BLaER1 (cell line): ENCODE measurements around the gene EFCAB12.
"Not testable (repeated sequence)": the region's sequence is repeated elsewhere in the genome, so short reads cannot be mapped to it uniquely, and the experiment has no call there.

Experiments used
- H3K27ac ChIP-seq: shearing (Covaris generic); formaldehyde crosslinking; 2 replicates; pipeline ENCODE4 v1.8.1; 2022
- H3K27me3 ChIP-seq: shearing (Covaris generic); formaldehyde crosslinking; 2 replicates; pipeline ENCODE4 v1.8.1; 2022
- H3K36me3 ChIP-seq: shearing (Covaris generic); formaldehyde crosslinking; 2 replicates; pipeline ENCODE4 v1.8.1; 2022
- H3K4me1 ChIP-seq: shearing (Covaris generic); formaldehyde crosslinking; 2 replicates; pipeline ENCODE4 v1.8.1; 2022
- H3K4me2 ChIP-seq: shearing (Covaris generic); formaldehyde crosslinking; 2 replicates; pipeline ENCODE4 v1.8.1; 2022
- H3K4me3 ChIP-seq: shearing (Covaris generic); formaldehyde crosslinking; 2 replicates; pipeline ENCODE4 v1.8.1; 2022
- H3K9ac ChIP-seq: shearing (Covaris generic); formaldehyde crosslinking; 2 replicates; pipeline ENCODE4 v1.8.1; 2022
- H3K9me3 ChIP-seq: shearing (Covaris generic); formaldehyde crosslinking; 2 replicates; pipeline ENCODE4 v1.8.1; 2022
- H4K20me1 ChIP-seq: shearing (Covaris generic); formaldehyde crosslinking; 2 replicates; pipeline ENCODE4 v1.8.1; 2022
- Cebpa-rat ChIP-seq: shearing (Covaris generic); IDR thresholded peaks from 2 replicates; pipeline ENCODE4 v1.8.1; 2022

EFCAB12 gene

DNA sequence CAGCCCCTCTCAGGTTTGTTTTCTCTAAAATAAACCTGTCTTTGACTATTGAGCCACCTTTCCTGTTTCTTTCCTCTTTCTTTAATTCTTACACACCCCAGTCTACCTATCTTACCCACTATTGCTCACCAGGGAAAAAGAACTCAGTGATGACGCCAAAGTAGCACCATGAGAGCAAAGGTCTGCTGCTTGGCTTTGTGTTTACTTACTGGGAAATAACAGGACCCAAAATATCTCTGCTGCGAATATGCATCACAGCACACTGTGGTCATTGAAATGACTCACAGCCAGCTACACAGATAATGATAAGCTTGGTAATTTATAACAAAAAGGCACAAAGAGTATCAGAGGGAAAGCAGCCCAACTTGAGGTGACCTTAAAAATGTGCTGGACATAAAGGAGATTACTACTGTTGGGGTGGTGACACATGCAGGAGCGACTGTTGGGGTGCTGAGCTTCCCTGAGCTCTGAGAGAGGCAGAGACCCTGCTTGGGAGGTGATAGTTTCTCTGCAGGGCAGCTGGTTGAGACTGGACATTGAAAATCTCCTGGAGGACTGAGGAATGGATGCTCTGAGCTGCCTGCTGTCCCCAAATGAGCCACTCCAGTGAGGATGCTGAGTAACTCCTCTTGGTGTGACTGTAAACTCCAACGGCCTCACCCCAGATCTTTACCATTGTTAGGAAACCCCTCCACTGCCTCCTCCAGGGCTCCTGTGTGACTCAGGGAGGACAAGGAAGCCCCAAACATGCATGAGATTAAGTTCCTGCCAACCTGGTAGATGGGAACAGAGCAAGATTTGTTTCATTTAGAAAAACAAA lies 14.5 kb downstream of the EFCAB12 start:
- Histone ChIP-seq H3K27me3 (0 out of 2 replicates have a peak, but pooled peaks cover 4% of the 10 kb centered on the region), H3K9ac (no peak overlapping the region)

GRCh38 chr3:129413238-129413637 lies 15.2 kb downstream of the EFCAB12 start:
- not testable (repeated sequence) for H3K9ac ChIP-seq

More for the DNA sequence above, 14.5 kb downstream of the EFCAB12 start:
- no peak for TF ChIP-seq Cebpa-rat
- Histone ChIP-seq H4K20me1 (no peaks in the 10 kb centered on the region), H3K4me1 (peaks cover 14% of the 10 kb centered on the region; the same call in 1 of the 2 replicates), H3K9me3 (no peaks in the 10 kb centered on the region), H3K4me3 (no peak overlapping the region), H3K4me2 (peak overlapping the region; percentile 21), H3K27ac (no peak overlapping the region), H3K36me3 (no peaks in the 10 kb centered on the region)

DNA sequence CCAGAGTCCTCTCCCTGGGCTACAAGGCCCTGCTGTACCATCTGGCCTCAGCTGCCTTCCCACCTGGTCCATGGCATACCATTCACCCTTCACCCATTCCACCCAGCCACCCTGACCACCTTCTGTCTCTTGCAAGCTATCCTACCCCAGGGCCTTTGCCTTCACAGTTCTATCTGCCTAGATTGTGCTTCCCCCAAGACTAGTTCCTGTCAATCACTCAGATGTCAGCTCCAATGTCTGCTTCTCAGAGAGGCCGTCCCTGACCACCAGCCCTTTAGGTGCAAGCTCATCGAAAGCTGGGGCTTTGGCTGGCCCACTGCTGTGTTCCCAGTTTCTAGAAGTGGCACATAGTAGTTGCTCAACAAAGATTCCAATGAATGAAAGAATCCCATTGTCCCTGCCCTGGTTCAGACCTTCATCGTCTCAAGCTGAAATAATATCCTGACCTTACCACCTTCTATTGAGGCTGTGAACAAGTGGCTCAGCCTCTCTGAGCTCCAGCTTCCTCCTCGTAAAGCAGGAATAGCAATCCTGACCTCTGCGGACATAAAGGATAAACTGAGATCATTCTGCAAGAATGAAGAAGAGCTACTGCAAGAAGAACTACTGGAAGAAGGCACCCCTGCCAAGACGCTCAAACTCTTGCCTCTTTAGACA lies 15.8 kb downstream of the EFCAB12 start:
- H3K4me2 ChIP-seq, result no peak overlapping the region
- H3K4me3 ChIP-seq, result no peak overlapping the region
- no peak overlapping the region for H3K27ac ChIP-seq
- no peaks in the 10 kb centered on the region for H3K36me3 ChIP-seq
- no peaks in the 10 kb centered on the region for H4K20me1 ChIP-seq
- no peak for TF ChIP-seq Cebpa-rat
- H3K27me3 ChIP-seq, result 0 out of 2 replicates have a peak, but pooled peaks cover 4% of the 10 kb centered on the region
- H3K9ac ChIP-seq, result no peak overlapping the region
- peaks cover 14% of the 10 kb centered on the region; the same call in 1 of the 2 replicates for H3K4me1 ChIP-seq
- H3K9me3 ChIP-seq, result no peaks in the 10 kb centered on the region

More at GRCh38 chr3:129413238-129413637, 15.2 kb downstream of the EFCAB12 start:
- not testable (repeated sequence) for H3K27me3 ChIP-seq, H3K27ac ChIP-seq, H3K9me3 ChIP-seq, H3K36me3 ChIP-seq, H4K20me1 ChIP-seq, H3K4me3 ChIP-seq
- peaks cover 14% of the 10 kb centered on the region; the same call in 1 of the 2 replicates for H3K4me1 ChIP-seq
- peak overlapping the region; percentile 21; the same call in 1 of the 2 replicates for H3K4me2 ChIP-seq

GRCh38 chr3:129410971-129411370 lies 17.5 kb downstream of the EFCAB12 start:
- Histone ChIP-seq H3K9ac (no peak overlapping the region), H3K27me3 (0 out of 2 replicates have a peak, but pooled peaks cover 4% of the 10 kb centered on the region), H3K27ac (no peak overlapping the region), H3K9me3 (no peaks in the 10 kb centered on the region), H4K20me1 (no peaks in the 10 kb centered on the region), H3K4me2 (no peak overlapping the region), H3K36me3 (no peaks in the 10 kb centered on the region), H3K4me3 (no peak overlapping the region), H3K4me1 (peaks cover 14% of the 10 kb centered on the region; the same call in 1 of the 2 replicates)
- TF ChIP-seq Cebpa-rat, result no peak

- Histone ChIP-seq H3K4me3 (no peak overlapping the region), H3K27me3 (0 out of 2 replicates have a peak, but pooled peaks cover 4% of the 10 kb centered on the region), H3K36me3 (no peaks in the 10 kb centered on the region), H3K9ac (no peak overlapping the region), H3K4me2 (no peak overlapping the region), H4K20me1 (no peaks in the 10 kb centered on the region), H3K27ac (no peak overlapping the region), H3K4me1 (peaks cover 25% of the 10 kb centered on the region), H3K9me3 (no peaks in the 10 kb centered on the region)
- TF ChIP-seq Cebpa-rat, result 0 out of 2 replicates have a peak, but pooled peaks have one; percentile 28
These were observed 18.9 kb downstream of the EFCAB12 start for GRCh38 chr3:129409541-129409940.

GRCh38 chr3:129404610-129405009 lies 23.8 kb downstream of the EFCAB12 start:
- Histone ChIP-seq H4K20me1 (no peaks in the 10 kb centered on the region), H3K27me3 (no peaks in the 10 kb centered on the region), H3K36me3 (no peaks in the 10 kb centered on the region), H3K4me2 (peak overlapping the region; percentile 63), H3K4me3 (no peak overlapping the region), H3K9me3 (no peaks in the 10 kb centered on the region), H3K4me1 (peaks cover 26% of the 10 kb centered on the region), H3K27ac (peak overlapping the region; percentile 10; the same call in 1 of the 2 replicates), H3K9ac (no peak overlapping the region)
- no peak for TF ChIP-seq Cebpa-rat

GRCh38 chr3:129404130-129404529 lies 24.3 kb downstream of the EFCAB12 start:
- no peak overlapping the region for H3K4me3 ChIP-seq
- H3K27me3 ChIP-seq, result no peaks in the 10 kb centered on the region
- H3K4me1 ChIP-seq, result peaks cover 26% of the 10 kb centered on the region
- H3K9me3 ChIP-seq, result no peaks in the 10 kb centered on the region
- no peak overlapping the region for H3K9ac ChIP-seq
- H3K27ac ChIP-seq, result no peak overlapping the region
- peak overlapping the region; percentile 63 for H3K4me2 ChIP-seq
- no peaks in the 10 kb centered on the region for H3K36me3 ChIP-seq
- no peaks in the 10 kb centered on the region for H4K20me1 ChIP-seq
- no peak for TF ChIP-seq Cebpa-rat

GRCh38 chr3:129403450-129403849 lies 25.0 kb downstream of the EFCAB12 start:
- no peak for TF ChIP-seq Cebpa-rat

DNA sequence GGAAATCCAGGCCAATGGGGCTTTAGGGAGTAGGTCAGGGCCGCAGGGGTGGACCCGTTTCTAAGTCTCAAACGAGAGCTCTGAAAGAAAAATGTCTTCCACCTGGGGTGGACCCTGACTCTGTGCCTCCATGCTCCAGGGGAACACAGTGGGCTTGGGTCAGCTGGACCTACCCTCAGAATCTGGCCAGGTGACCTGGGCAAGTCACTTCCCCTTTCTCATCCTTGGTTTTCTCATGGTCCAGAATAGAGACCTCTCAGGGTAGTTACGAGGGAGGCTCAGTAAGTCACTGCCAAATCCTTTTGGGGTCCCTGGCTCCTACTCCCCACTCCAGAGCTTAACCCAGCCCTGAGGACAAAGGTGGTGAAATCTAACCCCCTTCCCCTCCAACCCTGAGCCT lies 25.8 kb downstream of the EFCAB12 start:
- Histone ChIP-seq H3K27me3 (no peaks in the 10 kb centered on the region), H3K27ac (no peak overlapping the region), H3K9ac (no peak overlapping the region), H3K4me1 (peaks cover 36% of the 10 kb centered on the region), H3K4me3 (no peak overlapping the region), H3K9me3 (no peaks in the 10 kb centered on the region), H3K4me2 (no peak overlapping the region), H3K36me3 (peaks cover 1% of the 10 kb centered on the region), H4K20me1 (peaks cover 13% of the 10 kb centered on the region)
- TF ChIP-seq Cebpa-rat, result no peak

More at GRCh38 chr3:129403450-129403849, 25.0 kb downstream of the EFCAB12 start:
- H3K4me3 ChIP-seq, result no peak overlapping the region
- no peaks in the 10 kb centered on the region for H3K9me3 ChIP-seq
- H3K27ac ChIP-seq, result no peak overlapping the region
- H3K36me3 ChIP-seq, result no peaks in the 10 kb centered on the region
- no peak overlapping the region for H3K9ac ChIP-seq
- peaks cover 28% of the 10 kb centered on the region for H3K4me1 ChIP-seq
- no peaks in the 10 kb centered on the region for H3K27me3 ChIP-seq
- H4K20me1 ChIP-seq, result peaks cover 5% of the 10 kb centered on the region
- no peak overlapping the region for H3K4me2 ChIP-seq

DNA sequence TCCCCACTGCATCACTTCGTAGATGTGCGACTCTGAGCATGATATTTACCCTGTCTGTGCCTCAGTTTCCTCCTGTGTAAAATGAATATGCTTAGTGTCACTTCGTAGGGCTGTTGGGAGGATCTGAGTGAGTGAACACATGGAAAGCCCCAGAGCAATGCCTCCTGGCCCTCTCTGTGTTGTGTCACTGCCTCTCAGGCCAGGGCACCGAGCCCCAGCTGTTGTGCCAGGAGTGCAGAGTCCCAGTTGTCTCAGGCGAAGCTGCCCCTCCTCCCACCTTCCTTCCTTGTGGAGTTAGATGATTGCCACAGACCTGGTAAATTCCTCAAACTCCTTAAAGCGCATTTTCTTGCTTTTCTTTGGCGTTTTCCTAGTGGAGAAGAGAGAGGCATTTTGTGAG lies 26.2 kb downstream of the EFCAB12 start:
- Histone ChIP-seq H3K9me3 (no peaks in the 10 kb centered on the region), H3K4me2 (no peak overlapping the region), H3K4me1 (peaks cover 41% of the 10 kb centered on the region), H4K20me1 (peaks cover 17% of the 10 kb centered on the region), H3K36me3 (peaks cover 6% of the 10 kb centered on the region), H3K4me3 (no peak overlapping the region), H3K9ac (no peak overlapping the region), H3K27ac (no peak overlapping the region), H3K27me3 (no peaks in the 10 kb centered on the region)
- TF ChIP-seq Cebpa-rat, result no peak
